Subcutaneous adipose tissue (tissue), 4 donors: ENCODE measurements around the gene PSMD2. TPM values are rescaled to one million over a fixed set of nuclear protein-coding genes. Genes with fewer than 3 reads are reported as not detected.

Experiments
- CTCF ChIP-seq: fragments of 450-650 bp; IDR thresholded peaks from one replicate; pipeline ENCODE4 v1.5.1; 2016; ENCODE audit warnings: low read depth, mild to moderate bottlenecking, control low read depth, antibody characterized with exemption, moderate library complexity
- total RNA-seq, 4 donors: library from RNA; depleted of rRNA; stranded (reverse); fragments of >200 nt; gene quantifications; one replicate each; pipeline ENCODE4 v1.1.0, GENCODE V29; 2016

PSMD2 gene
- total RNA-seq, 4 donors from 2014 or later, result 166 to 257 (median 231) TPM

GRCh38 chr3:184300378-184300720, 1.3 kb downstream of the PSMD2 start:
- TF ChIP-seq CTCF, result no peak

GRCh38 chr3:184305577-184305976, 6.5 kb downstream of the PSMD2 start:
- TF ChIP-seq CTCF, result no peak

- no peak for TF ChIP-seq CTCF
These were observed 7.4 kb downstream of the PSMD2 start for GRCh38 chr3:184306341-184306972.

- no peak for TF ChIP-seq CTCF
These were observed 8.9 kb downstream of the PSMD2 start for GRCh38 chr3:184307915-184308314.

GRCh38 chr3:184308744-184309143, 9.7 kb downstream of the PSMD2 start:
- no peak for TF ChIP-seq CTCF

GRCh38 chr3:184311633-184312032, 12.6 kb downstream of the PSMD2 start:
- no peak for TF ChIP-seq CTCF

- TF ChIP-seq CTCF, result no peak
These were observed 15.3 kb downstream of the PSMD2 start, which contains the start of gene EIF4G1 for GRCh38 chr3:184314363-184314699. TSS of gene EIF4G1 (plus strand) at chr3:184314606. CDS start at chr3:184315797, 1,191 bp downstream.
